ENCODE measurements around the gene MXD1. TPM values are rescaled to one million over a fixed set of nuclear protein-coding genes. Genes with fewer than 3 reads are reported as not detected.

The MXD1 gene
- total and polyA plus RNA-seq, 12 donors, result 1.7 to 12.1 (median 7.1) TPM

DNA sequence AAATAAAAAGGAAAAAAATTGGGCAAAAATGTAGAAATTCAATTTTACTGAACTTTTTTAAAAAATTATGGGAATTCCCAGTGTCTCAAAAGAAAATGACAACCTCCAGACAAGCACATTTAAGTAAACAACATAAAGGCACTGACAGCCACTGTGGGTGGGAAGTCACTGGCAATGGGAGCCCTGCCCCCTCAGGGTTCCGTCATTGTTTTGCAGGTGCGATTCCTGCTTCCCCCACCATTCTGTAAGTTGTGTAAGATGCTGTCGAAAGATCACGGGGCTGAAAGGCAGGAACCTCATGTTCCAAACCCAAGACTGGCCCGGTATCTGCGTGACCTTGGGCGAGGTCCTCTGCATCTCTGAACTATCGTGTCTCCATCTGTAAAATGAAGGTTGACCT, 62.3 kb downstream of the MXD1 start:
- Histone ChIP-seq H3K4me1 (replicated peaks in 1 of 2) (no peaks in the 10 kb centered on the region), H3K27ac (no peak overlapping the region), H3K4me3 (no peak overlapping the region), H3K27me3 (no peaks in the 10 kb centered on the region), H3K36me3 (replicated peaks in 1 of 2) (no peaks in the 10 kb centered on the region), H3K9me3 (replicated peaks in 1 of 3) (no peaks in the 10 kb centered on the region)
- no peak for DNase-seq
- 76 to 84% (median 78%) methylated on average over 8 of the region's 8 CpGs for WGBS, 4 donors
- intact Hi-C loops (cut with DNase I), result no loop called here
- TF ChIP-seq POLR2A (IDR thresholded peaks at IDR 0.05), result no peak
- TF ChIP-seq, protein P1, sequence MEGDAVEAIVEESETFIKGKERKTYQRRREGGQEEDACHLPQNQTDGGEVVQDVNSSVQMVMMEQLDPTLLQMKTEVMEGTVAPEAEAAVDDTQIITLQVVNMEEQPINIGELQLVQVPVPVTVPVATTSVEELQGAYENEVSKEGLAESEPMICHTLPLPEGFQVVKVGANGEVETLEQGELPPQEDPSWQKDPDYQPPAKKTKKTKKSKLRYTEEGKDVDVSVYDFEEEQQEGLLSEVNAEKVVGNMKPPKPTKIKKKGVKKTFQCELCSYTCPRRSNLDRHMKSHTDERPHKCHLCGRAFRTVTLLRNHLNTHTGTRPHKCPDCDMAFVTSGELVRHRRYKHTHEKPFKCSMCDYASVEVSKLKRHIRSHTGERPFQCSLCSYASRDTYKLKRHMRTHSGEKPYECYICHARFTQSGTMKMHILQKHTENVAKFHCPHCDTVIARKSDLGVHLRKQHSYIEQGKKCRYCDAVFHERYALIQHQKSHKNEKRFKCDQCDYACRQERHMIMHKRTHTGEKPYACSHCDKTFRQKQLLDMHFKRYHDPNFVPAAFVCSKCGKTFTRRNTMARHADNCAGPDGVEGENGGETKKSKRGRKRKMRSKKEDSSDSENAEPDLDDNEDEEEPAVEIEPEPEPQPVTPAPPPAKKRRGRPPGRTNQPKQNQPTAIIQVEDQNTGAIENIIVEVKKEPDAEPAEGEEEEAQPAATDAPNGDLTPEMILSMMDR (IDR thresholded peaks at IDR 0.05), result no peak

DNA sequence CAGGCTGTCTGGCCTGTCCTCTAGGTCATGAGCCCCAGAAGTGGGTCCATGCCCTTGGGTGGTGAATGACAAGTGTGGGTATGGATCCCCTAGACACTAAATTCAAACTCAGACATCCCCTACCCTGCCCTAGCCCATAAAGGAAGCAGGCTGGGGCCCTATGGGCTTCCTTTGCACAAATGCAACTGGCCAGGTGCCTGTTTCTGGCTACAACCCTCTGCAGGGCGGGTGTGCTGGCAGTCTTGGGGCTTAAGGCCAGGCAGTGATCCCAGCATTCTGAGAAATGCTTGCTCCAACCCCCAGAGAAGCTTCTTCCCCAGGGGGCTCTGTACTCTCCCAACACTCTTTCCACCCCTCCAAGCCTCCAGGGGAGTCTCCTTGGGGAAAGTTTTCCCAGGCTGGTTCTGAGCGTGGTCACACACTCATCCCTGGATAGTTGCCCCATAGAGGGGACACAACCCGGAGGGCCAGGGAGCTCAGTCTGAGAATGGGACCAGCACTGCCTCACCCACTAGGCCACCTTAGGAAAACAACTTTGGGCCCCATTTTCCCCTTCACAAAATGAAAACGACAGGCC, 63.1 kb downstream of the MXD1 start:
- no peaks in the 10 kb centered on the region for H3K36me3 ChIP-seq (replicated peaks in 1 of 2)
- no peak for DNase-seq
- H3K27me3 ChIP-seq, result no peaks in the 10 kb centered on the region
- TF ChIP-seq POLR2A (IDR thresholded peaks at IDR 0.05), result no peak
- TF ChIP-seq, protein P1 (IDR thresholded peaks at IDR 0.05), result no peak
- WGBS, 4 donors, result 80 to 85% (median 81%) methylated on average over 2 to 4 of the region's 4 CpGs
- no peak overlapping the region for H3K27ac ChIP-seq
- no peak overlapping the region for H3K4me3 ChIP-seq
- H3K9me3 ChIP-seq (replicated peaks in 1 of 3), result no peaks in the 10 kb centered on the region
- intact Hi-C loops (cut with DNase I), result no loop called here
- H3K4me1 ChIP-seq (replicated peaks in 1 of 2), result no peaks in the 10 kb centered on the region

DNA sequence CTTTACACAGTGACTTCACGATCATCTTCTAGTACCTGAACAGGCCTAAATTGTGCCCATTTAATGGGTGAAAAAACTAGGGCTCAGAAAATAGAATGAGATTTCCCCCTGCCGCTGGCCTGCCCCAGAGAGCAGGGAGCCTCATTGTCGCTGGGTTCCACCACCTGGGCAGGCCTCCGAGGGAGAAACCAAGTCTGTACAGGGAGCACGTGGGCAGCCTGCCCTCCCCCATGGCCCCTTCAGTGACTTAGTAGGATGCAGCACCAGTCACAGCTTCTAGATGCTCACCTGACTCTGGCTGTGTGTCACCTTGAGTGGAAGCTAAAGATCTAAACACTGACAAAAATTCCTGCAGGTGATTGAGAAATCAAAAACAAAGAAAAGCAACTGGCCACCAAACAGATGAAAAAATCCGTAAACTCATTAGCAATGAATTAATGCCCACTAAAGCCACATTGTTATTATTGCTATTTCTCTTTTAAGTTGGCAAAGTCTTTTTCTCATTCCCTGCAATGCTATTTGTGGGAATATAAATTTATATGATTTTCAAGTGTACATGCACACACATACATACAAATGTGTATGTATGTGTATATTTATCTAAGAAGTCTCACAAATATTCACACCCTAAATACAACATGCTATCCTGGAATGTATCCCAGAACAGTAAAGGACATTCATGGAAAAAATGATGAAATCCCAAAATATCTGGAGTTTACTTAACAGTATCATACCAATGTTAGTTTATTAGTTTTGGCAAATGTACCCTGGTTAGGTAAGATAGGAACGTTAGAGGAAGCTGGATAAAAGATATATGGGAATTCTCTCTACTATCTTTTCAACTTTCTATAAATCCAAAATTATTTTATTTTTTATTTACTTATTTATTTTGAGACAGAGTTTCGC, 65.2 kb downstream of the MXD1 start:
- Histone ChIP-seq H3K9me3 (replicated peaks in 1 of 3) (no peaks in the 10 kb centered on the region), H3K4me1 (replicated peaks in 1 of 2) (no peaks in the 10 kb centered on the region), H3K4me3 (no peak overlapping the region), H3K36me3 (replicated peaks in 1 of 2) (no peaks in the 10 kb centered on the region), H3K27me3 (no peaks in the 10 kb centered on the region), H3K27ac (no peak overlapping the region)
- DNase-seq, result no peak
- TF ChIP-seq, protein P1 (IDR thresholded peaks at IDR 0.05), result no peak
- TF ChIP-seq POLR2A (IDR thresholded peaks at IDR 0.05), result no peak
- 84 to 87% (median 86%) methylated on average over 7 to 8 of the region's 8 CpGs for WGBS, 4 donors
- intact Hi-C loops (cut with DNase I), result no loop called here

DNA sequence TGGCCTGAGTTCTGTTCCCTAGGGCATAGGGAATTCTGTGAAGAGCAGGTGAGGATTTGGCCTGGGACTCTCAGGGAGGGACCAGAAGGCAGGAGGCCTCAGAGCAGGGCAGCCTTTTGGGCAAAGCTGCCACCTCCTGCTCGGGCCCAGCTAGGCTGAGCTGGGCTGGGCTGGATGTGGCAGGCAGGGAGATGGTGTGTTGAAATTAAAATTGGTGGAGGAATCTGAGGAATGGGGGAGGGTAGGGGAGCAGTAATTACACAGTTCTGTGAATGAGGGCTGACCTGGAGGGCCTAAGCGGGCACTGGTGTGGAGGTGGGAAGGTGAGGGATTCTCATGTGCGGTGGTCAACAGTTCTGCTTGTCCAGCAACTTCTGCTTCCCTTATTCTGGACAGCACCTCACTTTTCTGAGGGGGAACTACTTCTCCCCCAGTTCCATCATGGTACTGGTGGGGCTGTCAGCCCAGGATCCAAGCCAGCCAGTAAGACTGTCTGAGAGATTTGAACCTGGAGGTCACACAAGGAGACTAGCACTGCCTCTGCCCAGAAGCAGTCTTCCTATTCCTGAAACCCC, 68.6 kb downstream of the MXD1 start:
- H3K27ac ChIP-seq, result no peak overlapping the region
- no peaks in the 10 kb centered on the region for H3K36me3 ChIP-seq (replicated peaks in 1 of 2)
- TF ChIP-seq, protein P1 (IDR thresholded peaks at IDR 0.05), result no peak
- no peak for TF ChIP-seq POLR2A (IDR thresholded peaks at IDR 0.05)
- H3K27me3 ChIP-seq, result no peaks in the 10 kb centered on the region
- H3K9me3 ChIP-seq (replicated peaks in 1 of 3), result no peaks in the 10 kb centered on the region
- no peaks in the 10 kb centered on the region for H3K4me1 ChIP-seq (replicated peaks in 1 of 2)
- intact Hi-C loops (cut with DNase I), result no loop called here
- no peak overlapping the region for H3K4me3 ChIP-seq
- WGBS, 4 donors, result 87 to 91% (median 88%) methylated on average over 3 of the region's 3 CpGs; no CpG with 5 or more reads in 1 of the 4 donors
- no peak for DNase-seq
